T-helper 9 cell (primary cell): ENCODE data around the gene WWOX.
A peak's percentile ranks its signal among the peaks of the same experiment; 100 is the strongest.

Source experiments
- DNase-seq: peaks from one replicate; pipeline ENCODE4 v3.0.0-alpha.2; 2020

WWOX gene

DNA sequence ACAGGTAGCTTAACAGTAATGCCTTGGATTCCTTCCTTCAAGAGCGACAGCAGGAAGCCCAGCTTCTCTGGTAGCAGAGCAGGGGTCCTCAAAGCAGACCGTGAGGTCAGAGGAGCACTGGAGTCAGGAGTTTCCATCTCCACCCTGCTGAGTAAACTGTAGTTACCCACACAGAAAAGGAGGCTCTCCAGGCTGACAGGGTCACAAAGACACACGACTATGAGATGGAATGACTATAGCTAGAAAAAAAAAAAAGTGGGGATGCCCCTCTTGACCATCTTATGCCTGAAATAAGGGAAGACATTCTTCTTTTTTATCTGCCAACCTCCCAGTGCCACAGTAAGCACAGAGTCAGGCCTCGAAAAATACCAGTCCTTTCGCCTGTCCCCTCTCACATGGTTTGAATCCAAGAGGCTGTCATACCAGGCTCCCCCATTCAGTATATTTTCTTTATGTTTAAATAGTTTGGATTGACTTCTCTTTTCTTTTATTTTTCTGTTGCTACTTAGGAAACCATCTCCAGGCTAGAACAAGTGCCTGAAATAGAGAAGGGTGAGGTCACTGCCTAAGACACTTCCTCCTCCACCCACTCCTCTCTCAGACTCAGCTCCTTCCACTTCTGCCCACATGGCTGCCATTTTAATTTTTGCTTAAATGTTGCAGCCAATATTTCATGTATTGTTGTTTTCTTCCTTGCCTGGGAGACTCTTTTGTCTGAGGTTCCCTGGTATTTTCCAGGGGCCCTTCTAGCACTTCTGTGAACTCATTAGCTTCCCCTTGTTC, 793.7 kb downstream of the WWOX start:
- no peak for DNase-seq

DNA sequence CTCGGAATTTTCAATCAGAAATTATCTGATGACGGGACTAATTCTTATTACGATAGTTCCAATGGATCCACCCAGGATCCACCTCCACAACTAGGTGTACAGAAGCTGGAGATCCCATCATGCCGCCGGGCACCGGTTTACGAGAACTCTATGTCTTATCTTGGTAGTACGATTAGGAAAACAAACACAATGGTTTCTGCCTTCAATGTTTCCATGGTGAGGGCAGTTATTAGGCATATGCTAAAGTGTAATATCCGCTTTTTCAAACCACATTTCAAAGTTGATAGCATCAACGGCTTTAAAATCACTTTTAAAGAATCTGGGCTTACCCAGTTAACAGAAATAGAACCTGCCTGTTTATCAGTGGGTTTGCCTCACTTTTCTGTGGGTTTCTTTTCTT, 795.4 kb downstream of the WWOX start:
- DNase-seq, result no peak

DNA sequence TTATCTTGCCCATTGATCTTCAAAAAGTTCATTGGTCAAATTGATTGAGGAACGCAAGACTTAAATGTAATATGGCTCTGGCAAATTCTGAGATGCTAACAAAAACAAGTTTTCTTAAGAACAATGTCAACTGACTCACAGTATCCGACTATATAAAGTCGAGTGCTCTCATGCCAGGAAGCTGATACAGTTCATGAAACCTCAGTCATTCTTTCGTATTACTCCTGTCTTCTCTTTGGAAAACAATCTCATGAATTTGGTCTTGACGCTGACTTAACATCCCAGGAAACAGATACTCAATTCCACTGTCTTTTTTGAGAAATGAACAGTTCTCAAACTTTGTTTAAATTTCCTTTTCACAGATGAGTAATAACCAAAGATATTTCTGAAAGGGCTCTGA, 796.2 kb downstream of the WWOX start:
- no peak for DNase-seq

DNA sequence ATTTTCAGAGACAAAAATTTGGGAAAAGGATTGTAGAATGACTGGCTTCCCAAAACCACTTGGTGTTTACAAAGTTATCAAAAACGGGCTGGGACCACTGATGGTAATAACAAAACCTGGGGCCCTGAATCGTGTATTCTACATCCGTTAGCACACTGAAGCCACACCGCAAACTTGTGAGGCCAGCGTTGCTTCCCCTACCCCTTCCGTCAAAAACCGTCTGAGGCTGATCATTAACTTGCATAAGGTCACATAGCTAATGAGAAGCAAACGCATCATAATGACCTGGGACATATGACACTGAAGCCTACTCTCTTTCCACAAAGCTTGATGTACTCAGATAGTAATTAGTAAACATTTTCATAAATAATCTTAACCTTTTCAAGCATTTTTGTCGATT, 796.8 kb downstream of the WWOX start:
- DNase-seq, result peak; percentile 1

GRCh38 chr16:78897299-78897698, 797.8 kb downstream of the WWOX start:
- no peak for DNase-seq

DNA sequence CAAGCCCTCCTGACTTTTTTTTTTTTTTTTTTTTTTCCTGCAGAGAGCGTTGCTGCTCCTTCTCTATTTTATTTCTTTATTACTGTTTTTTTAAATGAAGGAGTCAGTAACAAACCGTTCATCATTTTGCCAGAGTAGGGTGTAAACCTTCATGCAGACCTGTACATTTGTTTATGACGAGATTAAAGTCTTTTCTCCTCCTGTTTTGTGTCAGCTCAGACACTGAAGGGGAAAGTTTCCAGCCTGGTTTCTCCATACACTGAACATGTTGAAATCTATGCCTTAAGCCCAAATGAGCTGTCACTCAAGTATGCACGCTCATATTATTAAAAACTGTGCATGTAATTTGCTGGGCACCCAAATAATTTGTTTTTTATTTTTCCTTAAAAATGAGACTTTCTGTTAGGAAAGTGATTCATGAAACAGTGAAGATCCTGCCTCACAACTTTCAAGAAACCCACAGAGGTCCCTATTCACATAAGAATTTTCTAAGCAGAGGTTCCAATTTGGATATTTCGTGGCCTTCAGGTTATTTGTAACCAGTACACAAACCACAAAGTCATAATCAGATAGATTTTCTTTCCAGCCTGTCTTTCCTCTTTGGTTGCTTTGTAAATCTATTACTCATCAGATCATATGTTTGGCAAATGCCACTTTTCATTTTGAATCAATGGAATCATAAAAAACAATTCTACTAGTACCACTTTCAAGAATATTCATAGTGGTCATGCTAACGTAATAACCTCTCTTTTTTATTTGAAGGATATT, 800.8 kb downstream of the WWOX start:
- DNase-seq, result no peak

- no peak for DNase-seq
Observed at GRCh38 chr16:78900966-78901365, 801.5 kb downstream of the WWOX start.

- DNase-seq, result no peak
Observed at GRCh38 chr16:78902321-78902720, 802.9 kb downstream of the WWOX start.

- DNase-seq, result no peak
Observed at GRCh38 chr16:78903237-78903636, 803.8 kb downstream of the WWOX start.

DNA sequence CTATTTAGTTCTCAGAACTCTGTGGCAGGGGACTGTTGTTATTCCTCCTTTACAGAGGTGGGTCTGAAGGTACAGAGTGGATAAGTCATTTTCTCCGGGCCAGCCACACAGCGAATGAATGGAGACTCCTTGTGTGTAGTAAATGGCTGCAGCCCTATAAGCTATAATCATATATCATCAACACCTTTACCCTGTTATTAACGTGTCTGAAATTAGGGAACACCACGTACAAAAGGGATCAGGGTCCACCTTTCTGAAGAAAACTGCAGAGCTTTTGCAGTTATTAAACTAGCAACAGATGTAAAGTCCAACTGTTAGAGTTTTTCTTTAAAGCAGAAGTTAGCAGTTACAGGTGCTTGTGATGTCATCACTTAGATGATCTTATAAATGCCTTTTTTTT, 804.4 kb downstream of the WWOX start:
- DNase-seq, result no peak

DNA sequence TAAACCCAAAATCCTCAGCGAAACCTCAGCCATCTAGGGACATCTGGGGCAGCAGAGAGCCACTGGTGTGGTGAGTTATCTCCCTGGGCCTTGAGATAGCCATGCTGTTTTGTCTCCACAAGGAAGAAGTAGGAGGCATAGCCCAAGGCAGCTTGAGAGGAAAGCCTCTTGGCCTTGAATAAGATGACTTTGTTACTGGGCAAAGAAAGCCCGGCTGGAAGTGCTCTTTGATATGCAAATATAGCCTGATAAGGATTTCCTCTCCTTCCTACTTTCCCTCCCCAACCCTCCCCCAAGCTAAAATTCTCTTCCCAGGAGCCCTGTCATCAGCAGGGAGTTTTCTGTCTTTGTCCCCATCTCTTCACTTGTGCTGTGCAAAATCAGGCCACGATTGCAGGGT, 806.7 kb downstream of the WWOX start:
- DNase-seq, result no peak

DNA sequence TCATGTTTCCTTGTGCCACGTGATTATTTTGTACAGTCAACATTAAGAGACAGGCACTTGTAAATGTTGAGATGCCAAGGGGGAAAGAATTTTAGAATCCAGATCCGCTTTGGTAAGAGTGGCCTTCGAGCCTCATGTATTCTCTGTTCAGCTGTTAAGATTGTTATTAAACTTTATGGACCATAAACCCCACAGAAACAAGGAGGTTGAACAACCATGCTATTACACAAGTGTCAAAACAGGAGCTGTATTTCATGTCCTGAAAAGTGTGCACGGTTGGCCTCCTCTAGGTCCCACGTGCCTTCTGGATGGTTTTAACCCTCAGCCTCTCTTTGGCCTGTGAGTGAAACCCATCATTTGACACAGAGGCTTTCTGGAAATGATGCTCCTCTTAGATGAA, 809.8 kb downstream of the WWOX start:
- no peak for DNase-seq

- no peak for DNase-seq
Observed at GRCh38 chr16:78915811-78916345, 816.4 kb downstream of the WWOX start.

GRCh38 chr16:78916928-78917545, 817.6 kb downstream of the WWOX start:
- DNase-seq, result no peak

DNA sequence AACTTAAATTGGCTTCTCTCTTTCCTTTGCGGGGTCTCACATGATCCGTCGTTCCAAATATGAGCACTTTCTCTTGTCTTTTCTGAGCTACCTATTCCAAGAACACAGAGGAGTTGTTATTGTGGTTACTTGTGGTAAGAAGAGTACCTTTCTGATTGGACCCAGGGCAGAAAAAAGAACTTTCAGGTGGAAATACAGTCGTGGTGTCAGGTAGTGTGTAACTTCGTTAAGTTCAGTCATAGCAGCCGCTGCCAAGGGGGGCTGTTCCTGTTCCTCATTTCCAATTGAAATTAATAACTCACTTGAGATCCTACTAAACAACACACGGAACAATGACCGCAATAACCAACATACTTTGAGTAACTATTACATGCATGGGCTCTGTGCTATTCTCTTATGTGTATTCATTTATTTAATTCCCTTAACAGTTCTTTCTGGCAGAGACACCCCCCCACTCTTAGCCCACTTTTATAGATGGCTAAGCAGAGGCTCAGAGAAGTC, 819.4 kb downstream of the WWOX start:
- no peak for DNase-seq

- no peak for DNase-seq
Observed at GRCh38 chr16:78919852-78920251, 820.4 kb downstream of the WWOX start.

DNA sequence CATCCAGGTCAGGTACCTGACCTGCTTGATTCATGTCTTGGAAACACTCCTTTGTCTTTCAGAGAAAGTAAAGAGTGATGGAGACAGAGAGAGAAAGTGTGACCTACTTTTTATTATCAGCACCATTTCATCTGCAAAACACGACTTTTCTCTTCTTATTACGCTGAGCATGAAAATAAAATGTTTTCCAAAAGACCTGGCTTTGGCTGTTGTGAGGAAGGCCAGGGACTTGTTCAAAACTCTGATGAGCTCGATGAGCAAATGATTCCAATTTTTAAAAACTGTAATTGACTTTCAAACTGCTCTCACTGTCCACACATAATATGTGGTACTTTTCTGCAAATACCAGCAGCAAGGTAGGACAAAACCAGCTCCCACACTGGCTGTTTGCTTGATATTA, 821.2 kb downstream of the WWOX start:
- DNase-seq, result no peak

DNA sequence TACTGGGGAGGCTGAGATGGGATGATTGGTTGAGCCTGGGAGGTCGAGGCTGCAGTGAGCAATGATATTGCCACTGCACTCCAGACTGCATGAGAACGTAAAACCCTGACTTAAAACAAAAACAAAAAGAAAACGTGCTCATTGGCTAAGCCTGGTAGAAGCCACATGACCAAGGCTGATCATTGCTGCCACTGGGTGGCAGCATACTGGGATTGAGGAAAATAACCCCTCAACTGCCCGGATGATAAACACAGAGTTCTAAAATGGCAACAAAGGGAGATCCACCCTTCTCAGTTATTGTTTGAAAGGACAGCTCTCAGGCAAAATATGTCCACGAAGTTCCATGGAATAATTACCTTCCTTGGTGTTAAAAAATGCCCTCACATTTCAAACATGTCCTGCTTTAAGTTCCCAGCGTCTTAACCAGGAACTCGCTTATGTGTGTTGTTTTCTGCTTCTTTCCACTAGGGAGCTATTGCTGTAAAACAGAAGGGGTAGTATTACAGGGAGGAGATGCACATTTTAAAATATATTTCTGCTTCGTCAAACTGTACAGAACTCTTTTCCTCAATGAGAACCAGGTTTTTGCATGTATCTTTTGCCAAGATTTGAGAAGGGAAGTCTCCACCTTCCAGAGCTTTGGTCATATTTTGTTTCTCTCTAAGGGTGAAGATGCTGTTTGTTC, 825.8 kb downstream of the WWOX start:
- DNase-seq, result no peak

GRCh38 chr16:78926723-78927210, 827.3 kb downstream of the WWOX start:
- no peak for DNase-seq

DNA sequence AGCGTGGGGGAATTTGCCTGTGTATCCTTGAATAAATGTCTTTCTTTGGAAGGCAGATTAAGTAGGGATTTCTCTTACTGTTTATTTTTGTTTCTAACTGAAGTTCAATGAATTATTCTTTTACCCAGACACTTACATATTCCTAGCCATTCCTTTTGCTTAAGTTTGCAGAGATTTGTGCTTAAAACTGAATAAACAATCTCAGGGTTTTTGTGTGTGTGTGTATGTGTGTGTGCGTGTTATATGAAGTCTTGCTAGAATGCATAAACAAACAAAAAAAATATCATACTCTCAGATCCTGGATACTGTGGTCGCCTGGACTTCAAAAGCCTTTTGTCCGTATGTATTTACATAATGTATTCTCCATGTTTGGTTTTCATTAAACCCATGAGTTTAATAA, 828.3 kb downstream of the WWOX start:
- DNase-seq, result no peak

DNA sequence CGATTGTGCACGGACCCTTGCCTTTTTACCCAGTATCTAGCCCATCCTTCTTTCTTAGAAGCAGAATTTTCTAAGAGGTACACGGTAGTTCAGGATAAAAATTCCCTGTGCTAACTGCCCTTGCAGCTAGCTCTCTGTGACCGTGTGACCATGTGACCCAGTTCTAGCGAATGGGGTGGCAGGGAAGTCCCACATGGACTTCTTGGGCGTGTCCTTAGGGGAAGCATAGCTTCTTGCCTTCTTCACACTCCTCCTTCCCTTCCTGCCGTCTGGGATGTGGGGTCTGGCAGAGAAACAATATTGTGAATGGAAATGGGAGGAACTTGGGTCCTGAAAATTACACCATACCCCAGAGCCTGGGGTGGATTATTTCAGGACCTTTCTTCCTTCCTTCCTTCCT, 830.4 kb downstream of the WWOX start:
- DNase-seq, result no peak

GRCh38 chr16:78930561-78930960, 831.1 kb downstream of the WWOX start:
- no peak for DNase-seq

GRCh38 chr16:78931267-78931666, 831.8 kb downstream of the WWOX start:
- no peak for DNase-seq
